Measurements from ENCODE around the gene TECPR1. TPM values are rescaled to one million over a fixed set of nuclear protein-coding genes. Genes with fewer than 3 reads are reported as not detected.

Gene TECPR1
- total and polyA plus RNA-seq, 2 donors (not counting 3 experiments of a cell fraction or from before 2014, with no cell fraction given): 12.3 to 97.5 TPM

GRCh38 chr7:98234429-98235147 is 17.4 kb downstream of the TECPR1 start:
- ChIA-PET POLR2A (no interaction called here), CTCF (interaction anchor here (1.1 to 1.2 kb wide), 2 partner anchors 11 to 213 kb away, joined by 3 to 4 read pairs; no protein-coding TSS in a partner anchor)
- Histone ChIP-seq H2AFZ (ENCODE audit: low read depth, low read length) (no peak overlapping the region), H3K9me1 (replicated peaks; ENCODE audit: control insufficient read depth, extremely low read depth, insufficient read depth, low read length) (no peaks in the 10 kb centered on the region), H3K9ac (replicated peaks; ENCODE audit: extremely low read depth, insufficient read depth, low read length) (no peak overlapping the region), H3K79me2 (ENCODE audit: control insufficient read depth, insufficient read depth, low read length) (no peaks in the 10 kb centered on the region), H3K4me1 (ENCODE audit: control insufficient read depth, extremely low read depth, insufficient read depth, low read length) (no peaks in the 10 kb centered on the region), H4K20me1 (replicated peaks; ENCODE audit: control insufficient read depth, extremely low read depth, insufficient read depth, low read length) (no peaks in the 10 kb centered on the region), H3K4me2 (ENCODE audit: insufficient read depth, low read length) (no peak overlapping the region), H3K27ac (ENCODE audit: insufficient read depth, low read depth, low read length) (no peak overlapping the region), H3K27me3 (ENCODE audit: control insufficient read depth in 2 of 2, insufficient read depth in 2 of 2, low read length in 2 of 2) (no peaks in the 10 kb centered on the region), H3K9me3 (replicated peaks; ENCODE audit: control insufficient read depth, insufficient read depth, low read length) (no peaks in the 10 kb centered on the region), H3K36me3 (ENCODE audit: control insufficient read depth in 2 of 2, extremely low read depth in 1 of 2, insufficient read depth in 2 of 2, low read length in 2 of 2) (peaks cover 0 to 36% of the 10 kb centered on the region in 2 experiments), H3K4me3 (replicated peaks in 1 of 3; ENCODE audit: insufficient read depth in 1 of 3, low read depth in 1 of 3, low read length in 3 of 3) (no peak overlapping the region)
- dilution Hi-C loops (cut with MboI; ENCODE audit: extremely low pct_ligation_motif_present, low sequenced_read_pairs) (no loop called here), intact Hi-C loops (cut with micrococcal nuclease) (no loop called here)
- no peak for TF ChIP-seq JUN (IDR thresholded peaks at IDR 0.05; ENCODE audit: borderline replicate concordance, insufficient read depth, insufficient read length, low read depth)
- TF ChIP-seq EZH2 (IDR thresholded peaks at IDR 0.05; ENCODE audit: borderline replicate concordance, low read depth, low read length, severe bottlenecking): no peak
- TF ChIP-seq MYC (IDR thresholded peaks at IDR 0.05; ENCODE audit: low read depth, low read length): no peak
- TF ChIP-seq CTCF (IDR thresholded peaks at IDR 0.05; ENCODE audit: extremely low read depth in 1 of 2, insufficient read depth in 1 of 2, low read depth in 1 of 2, low read length in 2 of 2): no peak
- BruUV-seq (replicated peaks): no TSS peak
- FAIRE-seq (no peak), DNase-seq (ENCODE audit: low read depth, low spot score) (no peak)
